HG03442 (cell line): ENCODE data around the gene PHF24.
"Not testable (repeated sequence)": the region's sequence is repeated elsewhere in the genome, so short reads cannot be mapped to it uniquely, and the experiment has no call there.

Experiments used
- ATAC-seq: cut with Tn5 transposase; IDR thresholded peaks from one replicate; pipeline ENCODE4 v1.9.1; 2021; ENCODE audit warnings: mild to moderate bottlenecking, moderate library complexity; ENCODE audit not compliant: unreplicated experiment

PHF24 gene

GRCh38 chr9:34957492-34958410, at the start of gene PHF24:
TSS of gene PHF24 (plus strand) at chr9:34958285. CDS start at chr9:34971299, 13,014 bp downstream.
- no peak for ATAC-seq

- no peak for ATAC-seq
These were observed 31.0 kb upstream of the PHF24 start for GRCh38 chr9:34927061-34927460.

GRCh38 chr9:34928921-34929320, 29.2 kb upstream of the PHF24 start:
- ATAC-seq = no peak

- no peak for ATAC-seq
These were observed 28.5 kb upstream of the PHF24 start for GRCh38 chr9:34929506-34930102.

GRCh38 chr9:34939989-34940388, 18.1 kb upstream of the PHF24 start:
- ATAC-seq = not testable (repeated sequence)

- no peak for ATAC-seq
These were observed 9.6 kb upstream of the PHF24 start for GRCh38 chr9:34948451-34948850.

GRCh38 chr9:34954225-34954624, 3.9 kb upstream of the PHF24 start:
- no peak for ATAC-seq

- ATAC-seq = not testable (repeated sequence)
These were observed 2.0 kb upstream of the PHF24 start for GRCh38 chr9:34956066-34956465.

- no peak for ATAC-seq
These were observed 1.4 kb upstream of the PHF24 start for GRCh38 chr9:34956648-34957047.

GRCh38 chr9:34958411-34958982, 412 bp downstream of the PHF24 start:
- no peak for ATAC-seq

GRCh38 chr9:34959461-34959860, 1.4 kb downstream of the PHF24 start:
- no peak for ATAC-seq

- ATAC-seq = no peak
These were observed 3.7 kb downstream of the PHF24 start for GRCh38 chr9:34961574-34962490.

GRCh38 chr9:34962546-34962945, 4.5 kb downstream of the PHF24 start:
- ATAC-seq = no peak

GRCh38 chr9:34963552-34963951, 5.5 kb downstream of the PHF24 start:
- ATAC-seq = no peak

- ATAC-seq = no peak
These were observed 6.4 kb downstream of the PHF24 start for GRCh38 chr9:34964458-34964857.

- no peak for ATAC-seq
These were observed 13.2 kb downstream of the PHF24 start for GRCh38 chr9:34971146-34971811.

- no peak for ATAC-seq
These were observed 16.6 kb downstream of the PHF24 start for GRCh38 chr9:34974664-34975063.

GRCh38 chr9:34976441-34976840, 18.4 kb downstream of the PHF24 start:
- ATAC-seq = no peak

GRCh38 chr9:34976992-34977391, 18.9 kb downstream of the PHF24 start:
- no peak for ATAC-seq

GRCh38 chr9:34980181-34980761, 22.2 kb downstream of the PHF24 start:
- ATAC-seq = no peak
